LNCaP clone FGC (cell line): ENCODE data around the gene NAPA.

Source experiments
- DNase-seq: peaks from one replicate; pipeline ENCODE4 v3.0.0-alpha.2; 2011; ENCODE audit warnings: low read depth
- H3K4me3 ChIP-seq: 2 replicates; pipeline ENCODE4 v1.5.1; 2011; ENCODE audit warnings: mild to moderate bottlenecking, low read depth, low read length, control low read depth
- CTCF ChIP-seq: IDR thresholded peaks from 2 replicates; pipeline ENCODE4 v1.5.1; 2012; ENCODE audit warnings: mild to moderate bottlenecking; ENCODE audit not compliant: control insufficient read depth, insufficient read depth; ENCODE audit errors: extremely low read depth

NAPA gene

DNA sequence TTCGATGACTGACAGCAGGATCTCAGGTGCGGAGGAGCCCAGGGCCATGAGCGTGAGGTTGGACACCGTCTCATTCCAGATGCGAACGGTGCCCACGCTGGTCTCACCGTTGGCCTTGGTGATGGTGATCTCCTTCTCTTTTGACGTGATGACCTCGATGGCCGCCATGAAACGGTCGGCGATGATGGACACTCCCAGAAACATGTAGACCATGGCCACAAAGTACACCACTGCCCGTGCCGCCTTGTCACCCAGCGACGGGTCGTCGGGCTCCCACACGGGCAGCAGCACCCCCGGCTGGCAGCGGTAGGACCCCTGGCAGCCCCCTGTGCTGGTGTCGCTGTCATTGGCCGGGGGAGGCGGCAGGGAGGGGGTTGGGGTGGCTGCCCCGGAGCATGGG is 48.9 kb downstream of the NAPA start:
- no peak overlapping the region for H3K4me3 ChIP-seq
- no peak for DNase-seq
- TF ChIP-seq CTCF: no peak

GRCh38 chr19:47464675-47465419 is 50.0 kb downstream of the NAPA start:
- no peak overlapping the region for H3K4me3 ChIP-seq
- no peak for TF ChIP-seq CTCF
- DNase-seq: no peak

GRCh38 chr19:47461876-47462275 is 53.0 kb downstream of the NAPA start:
- TF ChIP-seq CTCF: no peak
- DNase-seq: no peak
- no peak overlapping the region for H3K4me3 ChIP-seq

DNA sequence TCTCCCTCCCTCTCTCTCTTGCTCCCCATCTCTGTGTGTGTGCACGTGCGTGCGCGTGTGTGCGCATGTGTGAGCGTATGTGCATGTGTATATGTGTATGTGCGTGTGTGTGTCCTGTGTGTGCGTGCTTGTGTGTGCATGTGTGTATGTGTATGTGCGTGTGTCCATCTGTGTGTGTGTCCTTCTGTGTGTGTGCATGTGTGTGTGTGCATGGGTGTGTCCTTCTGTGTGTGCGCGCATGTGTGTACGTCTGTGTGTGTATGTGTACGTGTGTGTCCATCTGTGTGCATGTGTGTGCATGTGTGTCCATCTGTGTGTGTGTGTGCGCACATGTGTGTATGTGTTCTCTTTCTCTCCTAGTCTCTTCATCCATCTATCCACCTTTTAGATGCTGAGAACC is 55.4 kb downstream of the NAPA start:
- DNase-seq: no peak
- no peak for TF ChIP-seq CTCF
- no peak overlapping the region for H3K4me3 ChIP-seq

GRCh38 chr19:47458672-47459071 is 56.2 kb downstream of the NAPA start:
- no peak overlapping the region for H3K4me3 ChIP-seq
- no peak for DNase-seq
- no peak for TF ChIP-seq CTCF

DNA sequence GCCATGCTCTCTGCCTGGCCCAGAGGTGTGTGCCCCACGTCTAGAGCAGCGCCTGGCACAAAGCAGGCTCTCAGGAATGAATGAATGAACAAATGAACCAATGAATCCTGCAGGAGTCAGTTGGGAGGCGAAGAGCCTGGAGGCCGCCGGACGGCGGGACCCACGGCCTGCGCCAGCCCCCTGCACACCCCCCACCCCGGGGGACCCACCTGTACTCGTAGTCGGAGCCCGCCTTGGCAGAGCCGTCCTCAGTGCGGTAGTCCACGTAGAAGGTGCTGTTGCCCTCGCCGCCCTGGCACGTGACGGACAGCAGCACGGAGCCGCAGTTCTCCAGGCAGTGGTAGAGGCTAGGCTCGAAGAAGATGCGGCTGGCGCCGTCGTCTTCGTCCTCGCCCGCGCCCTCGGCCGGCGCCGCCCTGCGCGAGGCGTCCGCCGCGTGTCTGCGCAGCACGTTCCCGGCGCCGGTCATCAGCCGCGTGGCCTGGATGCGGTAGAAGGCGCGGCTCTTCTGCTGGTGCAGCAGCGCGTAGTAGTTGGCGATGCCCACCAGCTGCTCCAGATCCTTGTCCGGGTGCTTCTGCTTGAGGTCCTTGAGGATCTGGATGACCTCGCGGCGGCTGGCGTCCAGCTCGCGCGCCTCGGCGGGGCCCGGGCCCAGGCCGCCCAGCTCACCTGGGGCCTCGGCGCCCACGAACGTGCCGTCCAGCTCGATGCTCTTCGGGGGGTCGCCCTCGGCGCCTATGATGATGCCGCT is 58.0 kb downstream of the NAPA start:
- DNase-seq: no peak
- no peak overlapping the region for H3K4me3 ChIP-seq
- no peak for TF ChIP-seq CTCF
